Neural progenitor cell (in vitro differentiated cells): ENCODE data around the gene CT45A2. TPM values are rescaled to one million over a fixed set of nuclear protein-coding genes. Genes with fewer than 3 reads are reported as not detected.
"Not testable (repeated sequence)": the region's sequence is repeated elsewhere in the genome, so short reads cannot be mapped to it uniquely, and the experiment has no call there.

Source experiments
- DNase-seq: peaks from one replicate; pipeline ENCODE4 v3.0.0-alpha.2; 2016; ENCODE audit warnings: low spot score
- H2AFZ ChIP-seq: fragments of 200-600 bp; sonication (generic); replicated peaks from 2 replicates; pipeline ENCODE4 v1.6.1; 2016; ENCODE audit warnings: antibody characterized with exemption
- H3F3A ChIP-seq: fragments of 200-600 bp; sonication (generic); 2 replicates; pipeline ENCODE4 v1.6.1; 2016; ENCODE audit warnings: antibody characterized with exemption, low read depth
- H3K27ac ChIP-seq: fragments of 200-600 bp; sonication (generic); 2 replicates; pipeline ENCODE4 v1.5.1; 2016; ENCODE audit warnings: mild to moderate bottlenecking
- H3K27me3 ChIP-seq: fragments of 200-600 bp; sonication (generic); 2 replicates; pipeline ENCODE4 v1.6.1; 2016; ENCODE audit warnings: mild to moderate bottlenecking, moderate library complexity
- H3K36me3 ChIP-seq: fragments of 200-600 bp; sonication (generic); 2 replicates; pipeline ENCODE4 v1.5.1; 2016
- H3K4me1 ChIP-seq: fragments of 200-600 bp; sonication (generic); 2 replicates; pipeline ENCODE4 v1.6.1; 2016; ENCODE audit warnings: mixed run types
- H3K4me2 ChIP-seq: fragments of 200-600 bp; sonication (generic); 2 replicates; pipeline ENCODE4 v1.6.1; 2016
- H3K4me3 ChIP-seq: fragments of 200-600 bp; sonication (generic); 2 replicates; pipeline ENCODE4 v1.5.1; 2016
- H3K79me2 ChIP-seq: fragments of 200-600 bp; sonication (generic); 2 replicates; pipeline ENCODE4 v1.6.1; 2016; ENCODE audit warnings: low read depth
- H3K9ac ChIP-seq: fragments of 200-600 bp; sonication (generic); 2 replicates; pipeline ENCODE4 v1.6.1; 2016
- H3K9me3 ChIP-seq: fragments of 200-600 bp; sonication (generic); 2 replicates; pipeline ENCODE4 v1.5.1; 2016; ENCODE audit warnings: low read depth
- H4K20me1 ChIP-seq: fragments of 200-600 bp; sonication (generic); 2 replicates; pipeline ENCODE4 v1.6.1; 2016; ENCODE audit warnings: low read depth
- H3K27ac Mint-ChIP-seq: 3 replicates; pipeline ENCODE4 v1.8.0; 2021; ENCODE audit warnings: mixed read lengths
- H3K27me3 Mint-ChIP-seq: 2 replicates; pipeline ENCODE4 v1.8.0; 2022; ENCODE audit warnings: low read depth, mild to moderate bottlenecking, inconsistent platforms, moderate library complexity, mixed read lengths; ENCODE audit not compliant: insufficient read depth
- H3K36me3 Mint-ChIP-seq: 3 replicates; pipeline ENCODE4 v1.8.0; 2021; ENCODE audit warnings: mixed read lengths
- H3K4me1 Mint-ChIP-seq: 3 replicates; pipeline ENCODE4 v1.8.0; 2021; ENCODE audit warnings: mixed read lengths
- H3K4me3 Mint-ChIP-seq: 3 replicates; pipeline ENCODE4 v1.8.0; 2021; ENCODE audit warnings: mild to moderate bottlenecking, moderate library complexity, mixed read lengths
- H3K9me3 Mint-ChIP-seq: 3 replicates; pipeline ENCODE4 v1.8.0; 2020; ENCODE audit warnings: mixed read lengths
- total RNA-seq: library from RNA; depleted of rRNA; stranded (reverse); fragments of >200 nt; gene quantifications from 2 replicates; pipeline ENCODE4 v1.2.3, GENCODE V29; 2015; ENCODE audit warnings: low replicate concordance

CT45A2 gene
- not detected in 2 replicates for total RNA-seq

- not testable (repeated sequence) for H3K79me2 ChIP-seq, H3K9me3 Mint-ChIP-seq, H2AFZ ChIP-seq, DNase-seq, H3K4me1 Mint-ChIP-seq, H3K27ac Mint-ChIP-seq, H3K27me3 Mint-ChIP-seq, H4K20me1 ChIP-seq, H3K4me2 ChIP-seq, H3K4me1 ChIP-seq, H3K4me3 ChIP-seq, H3K4me3 Mint-ChIP-seq, H3K9ac ChIP-seq, H3K27me3 ChIP-seq, H3K27ac ChIP-seq, H3K36me3 ChIP-seq, H3F3A ChIP-seq, H3K9me3 ChIP-seq, H3K36me3 Mint-ChIP-seq
Observed at GRCh38 chrX:135819912-135820311, at the start of gene CT45A2. TSS of gene CT45A2 (minus strand) at chrX:135820012. CDS start at chrX:135816265, 3,747 bp downstream.

GRCh38 chrX:135854438-135854837 lies 34.6 kb upstream of the CT45A2 start, which contains the start of gene CT45A8:
TSS of gene CT45A8 (minus strand) at chrX:135854538. CDS start at chrX:135850783, 3,755 bp downstream.
- not testable (repeated sequence) for H3K27me3 Mint-ChIP-seq, DNase-seq, H4K20me1 ChIP-seq, H3K4me1 ChIP-seq, H3K4me3 Mint-ChIP-seq, H3K27ac Mint-ChIP-seq, H3K9me3 Mint-ChIP-seq, H3K36me3 ChIP-seq, H3K27ac ChIP-seq, H3F3A ChIP-seq, H3K27me3 ChIP-seq, H2AFZ ChIP-seq, H3K9ac ChIP-seq, H3K79me2 ChIP-seq, H3K9me3 ChIP-seq, H3K4me3 ChIP-seq, H3K4me1 Mint-ChIP-seq, H3K4me2 ChIP-seq, H3K36me3 Mint-ChIP-seq

GRCh38 chrX:135837180-135837579 lies 17.4 kb upstream of the CT45A2 start, which contains the start of gene CT45A7:
TSS of gene CT45A7 (minus strand) at chrX:135837280. CDS start at chrX:135833533, 3,747 bp downstream.
- H3K4me1 ChIP-seq, H3K27ac ChIP-seq, H3K4me1 Mint-ChIP-seq, H3K9me3 Mint-ChIP-seq, H3K4me3 ChIP-seq, DNase-seq, H3K36me3 ChIP-seq, H3K27me3 ChIP-seq, H3K9me3 ChIP-seq, H3K4me3 Mint-ChIP-seq, H4K20me1 ChIP-seq, H3K79me2 ChIP-seq, H3K27me3 Mint-ChIP-seq, H3K9ac ChIP-seq, H2AFZ ChIP-seq, H3K4me2 ChIP-seq, H3K27ac Mint-ChIP-seq, H3F3A ChIP-seq, H3K36me3 Mint-ChIP-seq: not testable (repeated sequence)

- H3K9me3 Mint-ChIP-seq: not testable (repeated sequence)
Observed at GRCh38 chrX:135802687-135803086, 17.1 kb downstream of the CT45A2 start, which contains the start of gene CT45A6. TSS of gene CT45A6 (minus strand) at chrX:135802787. CDS start at chrX:135798993, 3,794 bp downstream.

GRCh38 chrX:135785403-135785802 lies 34.4 kb downstream of the CT45A2 start, which contains the start of gene CT45A5:
TSS of gene CT45A5 (minus strand) at chrX:135785503. CDS start at chrX:135781729, 3,774 bp downstream.
- H2AFZ ChIP-seq, H3K27me3 ChIP-seq, H3K9me3 Mint-ChIP-seq, DNase-seq, H3K9ac ChIP-seq, H3K4me3 Mint-ChIP-seq, H3K36me3 ChIP-seq, H3K79me2 ChIP-seq, H4K20me1 ChIP-seq, H3K27me3 Mint-ChIP-seq, H3K4me2 ChIP-seq, H3K4me3 ChIP-seq, H3K4me1 ChIP-seq, H3F3A ChIP-seq, H3K9me3 ChIP-seq, H3K27ac ChIP-seq, H3K4me1 Mint-ChIP-seq, H3K27ac Mint-ChIP-seq, H3K36me3 Mint-ChIP-seq: not testable (repeated sequence)

More at GRCh38 chrX:135802687-135803086, 17.1 kb downstream of the CT45A2 start, which contains the start of gene CT45A6:
- not testable (repeated sequence) for H4K20me1 ChIP-seq, H3K36me3 ChIP-seq, H3K4me1 Mint-ChIP-seq, H3K4me2 ChIP-seq, H3K27ac Mint-ChIP-seq, H3K27me3 ChIP-seq, H3K9me3 ChIP-seq, DNase-seq, H3K9ac ChIP-seq, H3K4me3 Mint-ChIP-seq, H3K4me1 ChIP-seq, H3F3A ChIP-seq, H3K36me3 Mint-ChIP-seq, H3K79me2 ChIP-seq, H3K27me3 Mint-ChIP-seq, H3K27ac ChIP-seq, H3K4me3 ChIP-seq, H2AFZ ChIP-seq

- H3K36me3 Mint-ChIP-seq, H3K9ac ChIP-seq, H3K27ac Mint-ChIP-seq, H3K4me2 ChIP-seq, H3F3A ChIP-seq, H4K20me1 ChIP-seq, H3K4me1 Mint-ChIP-seq, H2AFZ ChIP-seq, H3K27ac ChIP-seq, H3K9me3 ChIP-seq, H3K27me3 ChIP-seq, H3K36me3 ChIP-seq, H3K27me3 Mint-ChIP-seq, H3K4me3 ChIP-seq, H3K4me3 Mint-ChIP-seq, H3K4me1 ChIP-seq, H3K9me3 Mint-ChIP-seq, H3K79me2 ChIP-seq, DNase-seq: not testable (repeated sequence)
Observed at GRCh38 chrX:135768091-135768490, 51.7 kb downstream of the CT45A2 start, which contains the start of gene CT45A3. TSS of gene CT45A3 (minus strand) at chrX:135768191. CDS start at chrX:135764444, 3,747 bp downstream.

Other genes starting within 250 kb of the CT45A2 start
- not detected in 2 replicates for gene CT45A1, start 106.4 kb downstream of the CT45A2 start, total RNA-seq
- not detected in 2 replicates for gene CT45A3, start 51.8 kb downstream of the CT45A2 start, total RNA-seq
- gene CT45A5, start 34.5 kb downstream of the CT45A2 start, total RNA-seq: not detected in 2 replicates
- not detected in 2 replicates for gene CT45A6, start 17.2 kb downstream of the CT45A2 start, total RNA-seq
- gene CT45A7, start 17.3 kb upstream of the CT45A2 start, total RNA-seq: not detected in 2 replicates
- gene CT45A8, start 34.5 kb upstream of the CT45A2 start, total RNA-seq: not detected in 2 replicates
- not detected in 2 replicates for gene CT45A9, start 51.8 kb upstream of the CT45A2 start, total RNA-seq
- not detected in 2 replicates for gene CT45A10, start 73.4 kb upstream of the CT45A2 start, total RNA-seq
- gene SAGE1, start 73.7 kb upstream of the CT45A2 start, total RNA-seq: not detected in 2 replicates
- gene MMGT1, start 154.0 kb upstream of the CT45A2 start, total RNA-seq: 22.1 and 26.0 TPM in 2 replicates
- 23.5 and 24.2 TPM in 2 replicates for gene SLC9A6, start 165.4 kb upstream of the CT45A2 start, total RNA-seq